ENCODE measurements around the gene RFNG.

The RFNG gene

DNA sequence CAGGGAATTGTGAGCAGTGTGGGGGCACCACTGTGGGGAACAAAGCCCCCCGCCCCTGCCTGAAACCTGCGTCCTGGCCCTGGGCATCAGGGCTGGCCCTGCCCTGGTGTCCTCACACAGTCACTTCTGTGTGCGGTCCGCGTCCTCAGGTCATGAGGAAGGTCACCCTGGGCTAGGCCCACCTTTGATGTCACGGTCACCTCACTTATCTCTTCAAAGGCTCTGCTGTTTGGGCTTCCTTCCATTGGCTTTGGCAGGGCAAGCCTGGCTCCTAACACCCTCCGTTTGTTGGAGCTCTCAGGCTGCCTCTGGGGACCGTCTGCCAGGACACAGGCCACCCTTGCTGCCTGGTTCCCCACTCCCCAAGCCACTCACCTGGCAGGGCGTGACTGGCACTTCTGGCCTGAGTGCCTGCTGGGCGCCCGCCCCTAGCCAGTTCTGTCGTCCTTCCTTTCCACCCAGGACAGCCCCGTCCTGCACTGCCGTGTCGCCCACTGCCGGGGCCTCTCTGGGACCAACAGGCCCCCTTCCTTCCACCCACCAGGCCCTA is 37.8 kb downstream of the RFNG start:
- Histone ChIP-seq H3K36me3 (ENCODE audit: control insufficient read depth, insufficient read depth, low read length) (peaks cover 2% of the 10 kb centered on the region), H3K4me3 (replicated peaks; ENCODE audit: low read depth, low read length) (no peak overlapping the region), H3K27me3 (replicated peaks; ENCODE audit: control insufficient read depth, insufficient read depth, low read length) (no peaks in the 10 kb centered on the region)
- no peak for DNase-seq (ENCODE audit: extremely low read depth, insufficient read length)
- TF ChIP-seq, protein P1, sequence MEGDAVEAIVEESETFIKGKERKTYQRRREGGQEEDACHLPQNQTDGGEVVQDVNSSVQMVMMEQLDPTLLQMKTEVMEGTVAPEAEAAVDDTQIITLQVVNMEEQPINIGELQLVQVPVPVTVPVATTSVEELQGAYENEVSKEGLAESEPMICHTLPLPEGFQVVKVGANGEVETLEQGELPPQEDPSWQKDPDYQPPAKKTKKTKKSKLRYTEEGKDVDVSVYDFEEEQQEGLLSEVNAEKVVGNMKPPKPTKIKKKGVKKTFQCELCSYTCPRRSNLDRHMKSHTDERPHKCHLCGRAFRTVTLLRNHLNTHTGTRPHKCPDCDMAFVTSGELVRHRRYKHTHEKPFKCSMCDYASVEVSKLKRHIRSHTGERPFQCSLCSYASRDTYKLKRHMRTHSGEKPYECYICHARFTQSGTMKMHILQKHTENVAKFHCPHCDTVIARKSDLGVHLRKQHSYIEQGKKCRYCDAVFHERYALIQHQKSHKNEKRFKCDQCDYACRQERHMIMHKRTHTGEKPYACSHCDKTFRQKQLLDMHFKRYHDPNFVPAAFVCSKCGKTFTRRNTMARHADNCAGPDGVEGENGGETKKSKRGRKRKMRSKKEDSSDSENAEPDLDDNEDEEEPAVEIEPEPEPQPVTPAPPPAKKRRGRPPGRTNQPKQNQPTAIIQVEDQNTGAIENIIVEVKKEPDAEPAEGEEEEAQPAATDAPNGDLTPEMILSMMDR (IDR thresholded peaks at IDR 0.05; ENCODE audit: insufficient read depth, low read length, poor library complexity, severe bottlenecking): no peak

DNA sequence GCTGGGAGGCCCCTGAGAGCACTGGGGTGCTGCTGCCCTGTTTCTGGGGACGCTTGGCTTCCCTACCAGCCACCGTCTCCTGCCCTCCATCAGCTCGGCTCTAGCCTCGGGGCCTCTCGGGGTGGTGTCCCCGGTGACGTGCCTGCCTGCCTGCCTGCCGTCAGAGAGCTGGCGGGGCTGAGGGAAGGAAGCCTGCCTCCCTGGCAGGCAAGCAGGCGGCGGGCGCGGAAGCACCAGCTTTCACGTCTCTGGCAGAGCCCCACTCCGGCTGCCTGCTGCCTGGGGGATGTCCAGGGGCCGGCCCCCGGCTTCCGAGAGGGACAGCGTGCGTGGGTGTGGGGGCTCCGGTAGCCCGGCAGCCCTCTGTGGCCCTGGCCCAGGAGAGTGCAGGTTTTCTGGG is 38.3 kb downstream of the RFNG start:
- no peaks in the 10 kb centered on the region for H3K27me3 ChIP-seq (replicated peaks; ENCODE audit: control insufficient read depth, insufficient read depth, low read length)
- DNase-seq (ENCODE audit: extremely low read depth, insufficient read length): no peak
- H3K4me3 ChIP-seq (replicated peaks; ENCODE audit: low read depth, low read length): no peak overlapping the region
- peaks cover 2% of the 10 kb centered on the region for H3K36me3 ChIP-seq (ENCODE audit: control insufficient read depth, insufficient read depth, low read length)
- TF ChIP-seq, protein P1 (IDR thresholded peaks at IDR 0.05; ENCODE audit: insufficient read depth, low read length, poor library complexity, severe bottlenecking): no peak

DNA sequence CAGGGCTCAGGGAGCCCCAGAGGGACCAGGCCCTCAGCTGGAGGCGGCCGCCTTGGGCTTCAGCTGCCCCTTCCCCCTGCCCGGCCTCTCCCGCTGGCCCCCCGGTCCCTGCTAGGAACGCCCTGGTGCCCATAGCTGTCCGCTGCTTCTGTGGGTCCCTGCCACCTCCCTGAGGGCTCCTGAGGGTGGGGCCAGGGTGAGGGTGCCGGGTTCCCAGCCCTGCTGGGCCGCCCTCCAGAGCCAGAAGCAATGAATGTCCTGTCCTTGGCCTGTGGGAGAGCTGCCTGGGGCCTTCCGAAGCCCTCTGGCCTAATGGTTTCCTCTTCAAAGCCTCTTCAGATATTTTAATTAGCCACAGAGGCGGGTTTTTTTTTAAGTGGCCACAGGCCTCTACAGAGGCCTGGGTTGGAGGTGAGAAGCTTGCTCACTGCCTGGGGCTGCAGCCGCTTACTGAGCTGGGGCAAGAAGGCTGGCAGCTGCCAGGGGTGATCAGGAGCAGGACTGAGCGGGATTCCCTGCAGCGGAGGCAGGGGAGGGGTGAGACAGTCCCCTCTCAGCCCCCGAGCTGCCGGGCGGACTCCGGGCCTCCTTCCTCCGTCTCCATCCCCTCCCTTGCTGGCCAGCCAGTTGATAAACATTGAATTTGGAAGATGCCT is 38.8 kb downstream of the RFNG start:
- DNase-seq (ENCODE audit: extremely low read depth, insufficient read length): no peak
- Histone ChIP-seq H3K36me3 (ENCODE audit: control insufficient read depth, insufficient read depth, low read length) (peaks cover 2% of the 10 kb centered on the region), H3K4me3 (replicated peaks; ENCODE audit: low read depth, low read length) (no peak overlapping the region), H3K27me3 (replicated peaks; ENCODE audit: control insufficient read depth, insufficient read depth, low read length) (no peaks in the 10 kb centered on the region)
- TF ChIP-seq, protein P1 (IDR thresholded peaks at IDR 0.05; ENCODE audit: insufficient read depth, low read length, poor library complexity, severe bottlenecking): no peak

DNA sequence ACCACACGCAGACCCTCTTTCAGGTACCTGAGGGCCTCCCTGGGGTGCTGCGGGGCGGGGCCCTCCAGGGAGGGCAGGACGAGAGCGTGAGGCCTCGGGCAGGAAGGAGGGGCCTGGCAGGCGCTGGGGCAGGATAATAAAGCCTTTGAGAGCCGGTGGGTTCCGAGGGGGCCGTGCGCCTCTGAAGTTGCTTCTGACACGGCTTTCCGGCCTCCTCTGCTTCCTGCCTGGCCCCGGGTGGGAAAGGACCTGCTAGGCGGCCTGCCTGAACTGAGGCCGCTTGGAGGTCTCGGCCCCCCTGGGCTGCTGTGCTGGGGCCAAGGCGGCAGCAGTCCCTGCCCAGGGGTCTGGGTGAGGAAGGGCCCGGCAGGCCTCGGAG is 39.4 kb downstream of the RFNG start:
- DNase-seq (ENCODE audit: extremely low read depth, insufficient read length): no peak
- Histone ChIP-seq H3K27me3 (replicated peaks; ENCODE audit: control insufficient read depth, insufficient read depth, low read length) (no peaks in the 10 kb centered on the region), H3K4me3 (replicated peaks; ENCODE audit: low read depth, low read length) (no peak overlapping the region), H3K36me3 (ENCODE audit: control insufficient read depth, insufficient read depth, low read length) (peaks cover 2% of the 10 kb centered on the region)
- TF ChIP-seq, protein P1 (IDR thresholded peaks at IDR 0.05; ENCODE audit: insufficient read depth, low read length, poor library complexity, severe bottlenecking): no peak

DNA sequence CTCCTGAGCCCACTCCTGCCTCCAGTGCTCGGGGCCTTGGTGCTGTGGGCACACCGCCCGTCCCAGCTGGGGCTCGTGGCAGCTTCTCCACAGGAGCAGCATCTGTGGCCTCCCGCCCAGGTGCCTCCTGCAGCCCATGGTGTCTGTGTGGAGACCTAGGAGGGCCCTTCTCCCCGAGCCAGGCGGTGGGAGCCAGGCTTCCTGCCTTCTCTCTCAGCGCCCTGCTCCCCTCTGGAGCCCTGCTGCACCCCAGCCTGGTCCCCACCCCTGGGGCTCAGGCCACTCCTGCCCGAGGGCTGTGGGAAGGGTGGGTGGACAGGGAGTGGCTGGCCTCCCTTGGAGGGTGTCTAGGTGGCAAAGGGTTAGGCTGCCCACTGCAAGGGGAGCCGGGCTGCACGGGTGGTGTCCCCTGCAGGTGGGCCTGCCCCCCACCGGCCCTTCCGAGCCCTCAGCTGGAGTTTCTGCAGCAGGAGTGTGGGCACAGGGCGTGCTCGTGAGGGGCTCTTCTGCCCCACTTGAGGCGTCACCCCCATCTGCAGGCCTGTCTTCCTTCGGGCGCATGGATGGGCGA is 39.9 kb downstream of the RFNG start:
- H3K4me3 ChIP-seq (replicated peaks; ENCODE audit: low read depth, low read length): no peak overlapping the region
- DNase-seq (ENCODE audit: extremely low read depth, insufficient read length): no peak
- TF ChIP-seq, protein P1 (IDR thresholded peaks at IDR 0.05; ENCODE audit: insufficient read depth, low read length, poor library complexity, severe bottlenecking): no peak
- no peaks in the 10 kb centered on the region for H3K27me3 ChIP-seq (replicated peaks; ENCODE audit: control insufficient read depth, insufficient read depth, low read length)
- peaks cover 2% of the 10 kb centered on the region for H3K36me3 ChIP-seq (ENCODE audit: control insufficient read depth, insufficient read depth, low read length)

All from GM06990 (cell line).